GM08714 (cell line): ENCODE results near the gene NOL11.

Source experiments
- H3K4me3 ChIP-seq: fragments of 200-500 bp; sonication (Bioruptor generic); 2 replicates; pipeline ENCODE4 v1.5.1; 2014; ENCODE audit warnings: mild to moderate bottlenecking, low read length, inconsistent platforms
- ZNF274 ChIP-seq: IDR thresholded peaks from 2 replicates; pipeline ENCODE4 v1.6.1; 2012; ENCODE audit warnings: mild to moderate bottlenecking, low read depth, low read length

The NOL11 gene

GRCh38 chr17:67717624-67718324 lies at the start of gene NOL11:
Gene NOL11 (plus strand): TSS chr17:67717936. CDS start chr17:67717948, 12 bp downstream.
- H3K4me3 ChIP-seq = peak within 1 kb of the TSS; percentile 97
- TF ChIP-seq ZNF274 = no peak

GRCh38 chr17:67671493-67671892 lies 46.2 kb upstream of the NOL11 start:
- no peak overlapping the region for H3K4me3 ChIP-seq
- no peak for TF ChIP-seq ZNF274

- H3K4me3 ChIP-seq = no peak overlapping the region
- no peak for TF ChIP-seq ZNF274
These were observed 45.0 kb upstream of the NOL11 start for GRCh38 chr17:67672592-67673335.

- H3K4me3 ChIP-seq = no peak overlapping the region
- no peak for TF ChIP-seq ZNF274
These were observed 42.3 kb upstream of the NOL11 start for GRCh38 chr17:67675481-67675880.

GRCh38 chr17:67676305-67676704 lies 41.4 kb upstream of the NOL11 start:
- TF ChIP-seq ZNF274 = no peak
- H3K4me3 ChIP-seq = no peak overlapping the region

DNA sequence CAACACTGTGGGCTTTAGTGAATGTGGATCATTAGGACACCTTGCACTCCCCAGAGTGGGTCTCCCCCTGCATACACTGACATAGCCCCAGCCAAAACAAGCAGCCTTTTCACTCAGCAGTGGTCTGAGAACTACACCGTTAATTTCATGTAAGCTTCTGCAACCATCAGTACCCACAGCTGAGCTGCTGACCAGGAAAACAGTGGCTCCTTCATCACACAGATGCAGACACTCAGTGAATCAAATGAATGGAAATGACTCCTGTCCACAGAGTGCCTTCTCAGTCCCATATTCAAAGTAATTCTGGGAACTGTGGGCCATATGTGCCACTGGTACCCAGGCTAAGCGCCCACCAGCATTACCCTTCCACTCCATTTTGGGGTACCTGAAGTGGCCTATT lies 39.3 kb upstream of the NOL11 start:
- no peak for TF ChIP-seq ZNF274
- H3K4me3 ChIP-seq = no peak overlapping the region

- no peak for TF ChIP-seq ZNF274
- H3K4me3 ChIP-seq = no peak overlapping the region
These were observed 38.5 kb upstream of the NOL11 start for GRCh38 chr17:67679225-67679624.

DNA sequence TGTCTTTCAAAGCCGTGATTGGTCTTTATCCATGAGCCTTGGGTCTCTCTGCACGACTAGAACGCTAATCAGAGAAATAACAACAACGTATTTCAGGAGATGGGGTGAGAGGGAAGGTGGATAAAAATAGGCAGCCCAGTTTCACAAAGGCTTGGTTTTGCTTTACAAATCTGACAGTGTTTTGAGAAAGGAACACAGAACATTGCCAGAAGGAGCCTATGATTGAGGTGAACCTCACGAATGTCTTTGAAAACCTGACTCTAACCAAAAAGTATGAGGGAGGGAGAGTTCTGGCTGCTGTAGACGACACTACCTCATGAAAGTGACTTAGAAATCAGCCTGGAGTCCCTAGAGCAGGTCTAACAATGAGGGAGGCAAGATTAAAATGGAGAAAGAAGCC lies 38.0 kb upstream of the NOL11 start:
- no peak for TF ChIP-seq ZNF274
- peak overlapping the region; percentile 15; the same call in 1 of the 2 replicates for H3K4me3 ChIP-seq

- TF ChIP-seq ZNF274 = no peak
- H3K4me3 ChIP-seq = no peak overlapping the region
These were observed 37.1 kb upstream of the NOL11 start for GRCh38 chr17:67680445-67681224.

DNA sequence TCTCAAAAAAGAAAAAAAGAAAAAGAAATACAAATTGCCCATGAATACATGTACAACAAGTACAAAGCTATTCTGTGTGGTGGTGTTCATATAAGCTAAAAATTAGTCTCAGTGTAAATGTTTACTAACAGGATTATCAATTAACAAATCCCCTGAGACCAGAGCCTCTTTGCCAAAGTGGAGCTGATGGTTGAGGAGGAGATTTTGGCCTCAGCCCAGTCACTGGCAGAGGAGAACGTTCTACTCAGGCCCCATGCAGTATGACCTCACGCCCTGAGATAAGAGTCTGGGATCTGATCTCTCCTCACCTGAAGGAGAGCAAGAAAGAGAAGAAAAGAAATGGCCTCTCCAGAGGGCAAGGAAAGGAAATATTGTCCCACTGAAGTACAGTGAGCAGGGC lies 35.5 kb upstream of the NOL11 start:
- no peak overlapping the region for H3K4me3 ChIP-seq
- no peak for TF ChIP-seq ZNF274

- no peak overlapping the region for H3K4me3 ChIP-seq
- TF ChIP-seq ZNF274 = no peak
These were observed 32.4 kb upstream of the NOL11 start for GRCh38 chr17:67685351-67685750.

GRCh38 chr17:67686241-67686640 lies 31.5 kb upstream of the NOL11 start:
- no peak for TF ChIP-seq ZNF274
- no peak overlapping the region for H3K4me3 ChIP-seq

DNA sequence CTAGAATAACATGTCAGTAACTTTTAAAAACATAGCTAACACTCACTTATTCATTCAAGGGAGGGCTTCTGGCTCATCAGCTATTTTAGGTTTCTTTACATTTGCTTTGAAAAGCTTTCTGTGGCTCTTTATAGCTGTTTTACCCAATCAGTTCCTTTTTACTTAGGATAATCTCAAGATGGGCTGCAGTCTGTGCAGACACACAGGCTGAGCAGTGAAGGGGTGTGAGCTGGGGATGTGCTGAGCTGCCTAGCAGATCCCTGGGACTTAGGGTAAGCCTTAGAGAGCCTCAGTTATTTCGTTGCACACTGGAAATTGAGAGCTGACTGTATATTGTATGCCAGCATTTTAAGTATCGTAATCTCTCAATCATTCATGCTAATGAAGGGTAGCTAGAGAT lies 30.2 kb upstream of the NOL11 start:
- no peak for TF ChIP-seq ZNF274
- H3K4me3 ChIP-seq = no peak overlapping the region

- no peak overlapping the region for H3K4me3 ChIP-seq
- no peak for TF ChIP-seq ZNF274
These were observed 28.1 kb upstream of the NOL11 start for GRCh38 chr17:67689534-67690177.
